A673 (cell line): ENCODE data around the gene RASD2. TPM values are rescaled to one million over a fixed set of nuclear protein-coding genes. Genes with fewer than 3 reads are reported as not detected.

Experiments used
- BruUV-seq: library from RNA; stranded (reverse); fragments of 400-500 nt; replicated peaks from 2 replicates; lab custom pipeline; 2021; lab: Mats Ljungman, UMichigan
- CTCF ChIA-PET: fragments of 300-600 bp; sonication (Branson Sonifier 250); formaldehyde crosslinking; loops from one replicate; lab custom pipeline; 2022; ENCODE audit warnings: antibody characterized with exemption; lab: Charles Lee
- POLR2A ChIA-PET: fragments of 300-600 bp; sonication (Branson Sonifier 250); formaldehyde crosslinking; loops from one replicate; lab custom pipeline; 2022; ENCODE audit warnings: antibody characterized with exemption; ENCODE audit not compliant: low non-redundant PET; lab: Charles Lee
- DNase-seq: peaks from one replicate; pipeline ENCODE4 v3.0.0-alpha.2; 2015; ENCODE audit warnings: low spot score
- H3K27ac ChIP-seq: fragments of 200-600 bp; sonication (generic); 2 replicates; pipeline ENCODE4 v1.5.1; 2016; ENCODE audit warnings: mixed run types, low read depth, mild to moderate bottlenecking, mixed read lengths, antibody characterized with exemption, low read length; ENCODE audit not compliant: poor library complexity, severe bottlenecking
- H3K27me3 ChIP-seq: fragments of 200-600 bp; sonication (generic); replicated peaks from 2 replicates; pipeline ENCODE4 v1.6.1; 2017; ENCODE audit warnings: mixed run types, low read depth, mild to moderate bottlenecking, mixed read lengths, antibody characterized with exemption, low read length; ENCODE audit not compliant: insufficient read depth, poor library complexity
- H3K36me3 ChIP-seq: fragments of 200-600 bp; sonication (generic); 2 replicates; pipeline ENCODE4 v1.6.1; 2016; ENCODE audit warnings: mixed run types, mild to moderate bottlenecking, mixed read lengths, antibody characterized with exemption, low read length; ENCODE audit not compliant: insufficient read depth, poor library complexity, severe bottlenecking
- H3K4me1 ChIP-seq: fragments of 200-600 bp; sonication (generic); 2 replicates; pipeline ENCODE4 v1.6.1; 2017; ENCODE audit warnings: mixed run types, mild to moderate bottlenecking, mixed read lengths, antibody characterized with exemption, low read length; ENCODE audit not compliant: insufficient read depth, poor library complexity, severe bottlenecking
- H3K4me3 ChIP-seq: fragments of 200-600 bp; sonication (generic); 2 replicates; pipeline ENCODE4 v1.5.1; 2016; ENCODE audit warnings: low read depth, mixed run types, mild to moderate bottlenecking, mixed read lengths, low read length; ENCODE audit not compliant: poor library complexity, severe bottlenecking
- H3K9me3 ChIP-seq: fragments of 200-600 bp; sonication (generic); 2 replicates; pipeline ENCODE4 v1.6.1; 2016; ENCODE audit warnings: mixed run types, low read depth, mild to moderate bottlenecking, mixed read lengths, antibody characterized with exemption, low read length; ENCODE audit not compliant: poor library complexity, severe bottlenecking
- CTCF ChIP-seq: fragments of 300-800, 200-600 bp; sonication (generic); conservative IDR thresholded peaks from 2 replicates; pipeline ENCODE4 v1.5.1; 2017; ENCODE audit warnings: low read depth, mild to moderate bottlenecking, antibody characterized with exemption, low read length, moderate library complexity, mixed read lengths
- EZH2 ChIP-seq: fragments of 200-600 bp; sonication (generic); IDR thresholded peaks from 2 replicates; pipeline ENCODE4 v1.6.1; 2017; ENCODE audit warnings: borderline replicate concordance, low read depth, mild to moderate bottlenecking, mixed read lengths, antibody characterized with exemption, low read length; ENCODE audit not compliant: poor library complexity, severe bottlenecking
- intact Hi-C: fragments of 100-400 bp; cut with micrococcal nuclease; formaldehyde crosslinking; loops from one replicate; pipeline ENCODE4 v1.10.0; 2022; ENCODE audit not compliant: unreplicated experiment
- total RNA-seq: library from RNA; stranded (reverse); gene quantifications from 2 replicates; pipeline ENCODE4 v1.2.3, GENCODE V29; 2021

RASD2 gene
- total RNA-seq, 1 experiment from 2014 or later, result 1.3 TPM

GRCh38 chr22:35547987-35548721, 7.5 kb downstream of the RASD2 start:
- Histone ChIP-seq H3K36me3 (no peaks in the 10 kb centered on the region), H3K27me3 (no peaks in the 10 kb centered on the region), H3K9me3 (no peaks in the 10 kb centered on the region), H3K4me1 (peaks cover 33% of the 10 kb centered on the region), H3K4me3 (no peak overlapping the region), H3K27ac (peak overlapping the region; percentile 46)
- TF ChIP-seq EZH2, result no peak
- TF ChIP-seq CTCF, result peak; percentile 39; the same call in 1 of the 2 replicates
- CTCF ChIA-PET, result no interaction called here
- intact Hi-C loops, result no loop called here
- no TSS peak for BruUV-seq
- POLR2A ChIA-PET, result no interaction called here
- peak; percentile 47 for DNase-seq

DNA sequence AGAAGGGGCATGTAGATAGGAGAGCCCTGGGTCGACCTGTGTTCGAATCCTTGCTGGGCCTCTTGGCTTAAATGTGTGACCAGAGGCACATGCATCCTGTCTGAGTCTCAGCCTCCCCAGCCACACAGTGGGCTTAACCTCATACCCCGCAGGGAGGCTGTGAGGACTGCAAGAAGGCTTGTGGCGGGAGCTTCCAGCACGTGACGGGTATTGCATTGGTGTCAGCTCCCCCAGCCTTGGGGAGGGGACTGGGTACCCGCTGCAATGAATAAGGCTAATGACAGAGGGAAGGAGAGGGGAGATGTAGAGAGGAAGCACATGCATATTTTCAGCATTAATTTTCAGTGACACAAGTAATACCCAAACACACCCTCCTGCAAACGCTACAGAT, 8.1 kb downstream of the RASD2 start:
- intact Hi-C loops, result no loop called here
- H3K9me3 ChIP-seq, result no peaks in the 10 kb centered on the region
- peaks cover 28% of the 10 kb centered on the region for H3K4me1 ChIP-seq
- CTCF ChIA-PET, result no interaction called here
- no TSS peak for BruUV-seq
- no peak for TF ChIP-seq EZH2
- no peak for TF ChIP-seq CTCF
- POLR2A ChIA-PET, result no interaction called here
- no peaks in the 10 kb centered on the region for H3K27me3 ChIP-seq
- H3K27ac ChIP-seq, result peak overlapping the region; percentile 46
- DNase-seq, result no peak
- H3K36me3 ChIP-seq, result no peaks in the 10 kb centered on the region
- no peak overlapping the region for H3K4me3 ChIP-seq

GRCh38 chr22:35549328-35549727, 8.7 kb downstream of the RASD2 start:
- H3K27me3 ChIP-seq, result no peaks in the 10 kb centered on the region
- BruUV-seq, result no TSS peak
- intact Hi-C loops, result no loop called here
- peak; percentile 85 for DNase-seq
- ChIA-PET POLR2A (no interaction called here), CTCF (interaction anchor here (0.6 kb wide), 1 partner anchor 73 kb away, joined by 3 read pairs; no protein-coding TSS in a partner anchor)
- H3K4me3 ChIP-seq, result no peak overlapping the region
- no peaks in the 10 kb centered on the region for H3K36me3 ChIP-seq
- H3K4me1 ChIP-seq, result peaks cover 25% of the 10 kb centered on the region
- H3K27ac ChIP-seq, result peak overlapping the region; percentile 46
- no peaks in the 10 kb centered on the region for H3K9me3 ChIP-seq
- TF ChIP-seq CTCF (no peak), EZH2 (no peak)
